A204.1 (cell line): Measurements from ENCODE around the gene MAP2K1.

Source experiments
- FAIRE-seq: peaks from 2 replicates; lab custom pipeline; 2012; peaks lifted over from hg19 to GRCh38; lab: Jason Lieb, UNC

Gene MAP2K1

GRCh38 chr15:66394472-66394871, 7.8 kb downstream of the MAP2K1 start:
- no peak for FAIRE-seq

- no peak for FAIRE-seq
These were observed 8.2 kb downstream of the MAP2K1 start for GRCh38 chr15:66394915-66395314.

- FAIRE-seq: no peak
These were observed 12.6 kb downstream of the MAP2K1 start for GRCh38 chr15:66399276-66399675.

- no peak for FAIRE-seq
These were observed 13.7 kb downstream of the MAP2K1 start for GRCh38 chr15:66400351-66400774.

- FAIRE-seq: no peak
These were observed 14.7 kb downstream of the MAP2K1 start for GRCh38 chr15:66401130-66402021.

- no peak for FAIRE-seq
These were observed 16.1 kb downstream of the MAP2K1 start for GRCh38 chr15:66402761-66403284.

- no peak for FAIRE-seq
These were observed 16.6 kb downstream of the MAP2K1 start for GRCh38 chr15:66403323-66403722.

GRCh38 chr15:66404122-66404521, 17.4 kb downstream of the MAP2K1 start:
- FAIRE-seq: no peak

GRCh38 chr15:66404532-66404931, 17.8 kb downstream of the MAP2K1 start:
- no peak for FAIRE-seq

- FAIRE-seq: no peak
These were observed 18.3 kb downstream of the MAP2K1 start for GRCh38 chr15:66405007-66405406.

GRCh38 chr15:66405615-66406014, 18.9 kb downstream of the MAP2K1 start:
- no peak for FAIRE-seq

GRCh38 chr15:66408254-66408653, 21.5 kb downstream of the MAP2K1 start:
- FAIRE-seq: no peak

- FAIRE-seq: no peak
These were observed 22.1 kb downstream of the MAP2K1 start for GRCh38 chr15:66408675-66409282.

- no peak for FAIRE-seq
These were observed 22.9 kb downstream of the MAP2K1 start for GRCh38 chr15:66409565-66410108.

- no peak for FAIRE-seq
These were observed 24.5 kb downstream of the MAP2K1 start for GRCh38 chr15:66411190-66411589.

GRCh38 chr15:66412220-66412619, 25.5 kb downstream of the MAP2K1 start:
- FAIRE-seq: no peak

GRCh38 chr15:66413579-66413978, 26.9 kb downstream of the MAP2K1 start:
- no peak for FAIRE-seq

- no peak for FAIRE-seq
These were observed 28.6 kb downstream of the MAP2K1 start for GRCh38 chr15:66415360-66415759.

GRCh38 chr15:66417736-66418135, 31.0 kb downstream of the MAP2K1 start:
- FAIRE-seq: no peak

- FAIRE-seq: no peak
These were observed 32.8 kb downstream of the MAP2K1 start for GRCh38 chr15:66419471-66419870.

GRCh38 chr15:66422347-66422746, 35.6 kb downstream of the MAP2K1 start:
- FAIRE-seq: no peak

GRCh38 chr15:66423149-66423548, 36.4 kb downstream of the MAP2K1 start:
- no peak for FAIRE-seq

GRCh38 chr15:66424963-66425612, 38.4 kb downstream of the MAP2K1 start:
- no peak for FAIRE-seq
